K562 (cell line): Measurements from ENCODE around the gene CTNNA3. TPM values are rescaled to one million over a fixed set of nuclear protein-coding genes. Genes with fewer than 3 reads are reported as not detected.

ENCODE experiments used
- ATAC-seq: fragments of 200-7000 bp; cut with Tn5 transposase; 3 replicates; pipeline ENCODE4 v1.9.1; 2020; ENCODE audit warnings: moderate library complexity
- BruUV-seq: library from RNA; stranded (reverse); fragments of 400-500 nt; replicated peaks from 2 replicates; lab custom pipeline; 2021; lab: Mats Ljungman, UMichigan
- CTCF ChIA-PET: fragments of 300-600 bp; formaldehyde crosslinking; extraction: SDS; loops from one replicate; lab custom pipeline; 2021; ENCODE audit warnings: low intra/inter-chr PET ratio; lab: Yijun Ruan, JAX
- POLR2A ChIA-PET: fragments of 300-600, 350-650 bp; sonication (Branson Sonifier 250); formaldehyde crosslinking; extraction: SDS; loops from one replicate; lab custom pipeline; 2021; ENCODE audit warnings: antibody characterized with exemption, inconsistent platforms; lab: Yijun Ruan, JAX
- DNase-seq, 4 experiments: peaks; one replicate each; pipeline versions ENCODE4 v3.0.0 to v3.0.0-alpha.2; 2011 to 2018; ENCODE audit warnings: low spot score in 3 of 4, mixed read lengths in 3 of 4; ENCODE audit errors: extremely low read depth in 1 of 4
- FAIRE-seq: peaks from 2 replicates; lab custom pipeline; 2011; peaks lifted over from hg19 to GRCh38; lab: Jason Lieb, UNC
- H2AFZ ChIP-seq: 2 replicates; pipeline ENCODE4 v1.6.0; 2011; ENCODE audit warnings: low read depth, low read length, control low read depth, inconsistent platforms
- H3K27ac ChIP-seq: fragments of 200-600 bp; 3 replicates; pipeline ENCODE4 v1.8.0; 2011; ENCODE audit warnings: low read depth, mild to moderate bottlenecking, control low read depth, inconsistent platforms, low read length, moderate library complexity, mixed read lengths; ENCODE audit errors: extremely low read depth
- H3K27me3 ChIP-seq, 2 experiments: fragments of 300-600 bp in 1 of 2; 2 replicates in 1 of 2; 3 replicates in 1 of 2; pipeline versions ENCODE4 v1.6.0 to v1.8.0; 2011; ENCODE audit warnings: inconsistent platforms in 2 of 2, low read length in 2 of 2, mild to moderate bottlenecking in 1 of 2, mixed read lengths in 1 of 2, moderate library complexity in 1 of 2; ENCODE audit not compliant: control insufficient read depth in 2 of 2, insufficient read depth in 2 of 2
- H3K36me3 ChIP-seq: fragments of 300-600 bp; 3 replicates; pipeline ENCODE4 v1.8.0; 2011; ENCODE audit warnings: mild to moderate bottlenecking, low read length, inconsistent platforms; ENCODE audit not compliant: control insufficient read depth, insufficient read depth
- H3K4me1 ChIP-seq, 2 experiments: fragments of 200-600 bp in 1 of 2; replicated peaks in 1 of 2; 2 replicates in 1 of 2; 3 replicates in 1 of 2; pipeline versions ENCODE4 v1.5.1 to v1.8.0; 2011; ENCODE audit warnings: inconsistent platforms in 2 of 2, low read length in 2 of 2, mild to moderate bottlenecking in 1 of 2, mixed read lengths in 1 of 2, moderate library complexity in 1 of 2; ENCODE audit not compliant: control insufficient read depth in 2 of 2, insufficient read depth in 2 of 2
- H3K4me2 ChIP-seq: 2 replicates; pipeline ENCODE4 v1.6.1; 2011; ENCODE audit warnings: low read length, control low read depth, inconsistent platforms, mixed read lengths; ENCODE audit not compliant: insufficient read depth
- H3K4me3 ChIP-seq: fragments of 200-600 bp; sonication (generic), shearing (Covaris generic); 2 replicates; pipeline ENCODE4 v1.5.1; 2016; ENCODE audit warnings: control low read depth, inconsistent platforms
- H3K79me2 ChIP-seq: fragments of 200-600 bp; 3 replicates; pipeline ENCODE4 v1.8.0; 2011; ENCODE audit warnings: low read length, inconsistent platforms; ENCODE audit not compliant: control insufficient read depth, insufficient read depth
- H3K9ac ChIP-seq, 2 experiments: 2 replicates each; pipeline versions ENCODE4 v1.6.0 to v1.6.1; 2011; ENCODE audit warnings: low read depth in 2 of 2, low read length in 2 of 2, control low read depth in 1 of 2, inconsistent platforms in 1 of 2, mild to moderate bottlenecking in 1 of 2, mixed read lengths in 1 of 2; ENCODE audit not compliant: insufficient read depth in 1 of 2
- H3K9me1 ChIP-seq: one replicate; pipeline ENCODE4 v1.6.0; 2011; ENCODE audit warnings: inconsistent platforms, mild to moderate bottlenecking, low read length, moderate library complexity; ENCODE audit not compliant: control insufficient read depth, insufficient read depth
- H3K9me3 ChIP-seq: replicated peaks from 2 replicates; pipeline ENCODE4 v1.5.1; 2011; ENCODE audit warnings: low read depth, low read length, inconsistent platforms; ENCODE audit not compliant: control insufficient read depth, insufficient read depth
- H4K20me1 ChIP-seq: replicated peaks from 2 replicates; pipeline ENCODE4 v1.6.1; 2011; ENCODE audit warnings: low read length, inconsistent platforms, mixed read lengths; ENCODE audit not compliant: control insufficient read depth, insufficient read depth
- ASH1L ChIP-seq: fragments of 450-650 bp; IDR thresholded peaks from 2 replicates; pipeline ENCODE4 v1.6.1; 2018; ENCODE audit warnings: borderline replicate concordance, mild to moderate bottlenecking, low read depth; ENCODE audit not compliant: partially characterized antibody
- C11orf30 ChIP-seq: fragments of 450-650 bp; IDR thresholded peaks from 2 replicates; pipeline ENCODE4 v1.6.1; 2016; ENCODE audit warnings: low read depth, mild to moderate bottlenecking
- CC2D1A ChIP-seq: fragments of 450-650 bp; IDR thresholded peaks from 2 replicates; pipeline ENCODE4 v1.6.1; 2017; ENCODE audit warnings: mild to moderate bottlenecking
- ELF4 ChIP-seq: fragments of 450-650 bp; formaldehyde crosslinking; IDR thresholded peaks from 2 replicates; pipeline ENCODE4 v1.4.0; 2022; ENCODE audit warnings: missing genetic modification characterization
- FOXO4 ChIP-seq: fragments of 450-650 bp; formaldehyde crosslinking; IDR thresholded peaks from 2 replicates; pipeline ENCODE4 v1.4.0; 2020; ENCODE audit warnings: mild to moderate bottlenecking, moderate library complexity
- HNRNPUL1 ChIP-seq: fragments of 200-400 bp; formaldehyde crosslinking; IDR thresholded peaks from 2 replicates; pipeline ENCODE4 v1.6.1; 2017; ENCODE audit warnings: low read length
- NR1H2 ChIP-seq: sonication (generic); formaldehyde crosslinking; IDR thresholded peaks from 2 replicates; pipeline ENCODE4 v1.4.0; 2020; ENCODE audit warnings: mild to moderate bottlenecking, missing genetic modification reagents
- NR2C1 ChIP-seq, 2 experiments: fragments of 450-650 bp; IDR thresholded peaks; 2 replicates each; pipeline ENCODE4 v1.6.1; 2017; ENCODE audit warnings: mild to moderate bottlenecking in 2 of 2, antibody characterized with exemption in 1 of 2, inconsistent platforms in 1 of 2, missing compliant biosample characterization in 1 of 2, missing genetic modification characterization in 1 of 2
- PRMT5 ChIP-seq: sonication (generic); formaldehyde crosslinking; IDR thresholded peaks from 2 replicates; pipeline ENCODE4 v1.5.0; 2020; ENCODE audit warnings: missing genetic modification reagents
- RNF219 ChIP-seq: fragments of 250-450 bp; sonication (Bioruptor Pico); IDR thresholded peaks from 2 replicates; pipeline ENCODE4 v1.5.0; 2022; ENCODE audit warnings: mild to moderate bottlenecking
- SPI1 ChIP-seq: IDR thresholded peaks from 2 replicates; pipeline ENCODE4 v1.6.1; 2011; ENCODE audit warnings: low read depth, low read length, control low read depth, borderline replicate concordance
- SREBF1 ChIP-seq: fragments of 150-350 bp; IDR thresholded peaks from 2 replicates; pipeline ENCODE4 v1.6.1; 2014; ENCODE audit warnings: antibody characterized with exemption, low read depth, low read length, borderline replicate concordance
- THAP12 ChIP-seq: fragments of 250-450 bp; sonication (Bioruptor Pico); IDR thresholded peaks from 2 replicates; pipeline ENCODE4 v1.9.0; 2021; ENCODE audit warnings: mild to moderate bottlenecking, inconsistent platforms
- XRCC5 ChIP-seq: fragments of 200-400 bp; formaldehyde crosslinking; IDR thresholded peaks from 2 replicates; pipeline ENCODE4 v1.6.1; 2017; ENCODE audit warnings: low read depth, mild to moderate bottlenecking, low read length
- ZNF146 ChIP-seq: IDR thresholded peaks from one replicate; pipeline ENCODE4 v1.6.1; 2018; ENCODE audit warnings: missing compliant biosample characterization; ENCODE audit not compliant: unreplicated experiment
- ZNF24 ChIP-seq: fragments of 450-650 bp; IDR thresholded peaks from 2 replicates; pipeline ENCODE4 v1.6.1; 2016
- ZNF551 ChIP-seq: fragments of 250-450 bp; sonication (Bioruptor Pico); IDR thresholded peaks from 2 replicates; pipeline ENCODE4 v1.5.0; 2021; ENCODE audit warnings: mild to moderate bottlenecking, moderate library complexity
- ZNF695 ChIP-seq: fragments of 450-650 bp; formaldehyde crosslinking; IDR thresholded peaks from 2 replicates; pipeline ENCODE4 v1.4.0; 2020; ENCODE audit warnings: mild to moderate bottlenecking, moderate library complexity
- WGBS: fragments of 100-300 bp; shearing (Covaris generic); methylation state at CpG from one replicate; pipeline ENCODE4 v1.1.6; 2016; ENCODE audit warnings: low coverage, mixed read lengths; ENCODE audit not compliant: insufficient coverage; ENCODE audit errors: missing lambda C conversion rate; 5-methylcytosine and 5-hydroxymethylcytosine counted together
- in situ Hi-C: fragments of 300-500 bp; cut with MboI; formaldehyde crosslinking; loops from 4 replicates; pipeline ENCODE4 v1.15.0; 2018; ENCODE audit warnings: inconsistent platforms, mixed read lengths
- intact Hi-C: fragments of 100-400 bp; cut with micrococcal nuclease; formaldehyde crosslinking; loops from 2 replicates; pipeline ENCODE4 v1.14.2; 2022
- polyA plus RNA-seq, 8 experiments: library from polyadenylated mRNA; depleted of rRNA in 4 of 8; stranded (reverse) in 5 of 8; unstranded in 3 of 8; fragments of >200 nt; fragmentation: Nextera tagmentation in 2 of 8; fragmentation: Illumina TruSeq in 1 of 8; extraction: Ambion mirVana in 2 of 8; extraction: Trizol in 1 of 8; gene quantifications; 2 replicates each; pipeline versions ENCODE4 v1.2.1 to v1.2.3, GENCODE V29; 2011 to 2014; ENCODE audit warnings: inconsistent platforms in 1 of 8, missing spikeins in 1 of 8
- total RNA-seq, 7 experiments: library from RNA; depleted of rRNA in 6 of 7; stranded (reverse); fragments of >200 nt in 6 of 7; fragmentation: Illumina TruSeq in 2 of 7; extraction: Trizol in 2 of 7; gene quantifications; 2 replicates each; pipeline versions ENCODE4 v1.2.1 to v1.2.3, GENCODE V29; 2011 to 2021; ENCODE audit warnings: low replicate concordance in 1 of 7

Gene CTNNA3
- total and polyA plus RNA-seq, 9 of the 15 experiments (the other 6 are each of a cell fraction or from before 2014, with no cell fraction given): 0.04 TPM; not detected in 8

GRCh38 chr10:65892284-65892683 lies 1803.7 kb downstream of the CTNNA3 start:
- H3K27ac ChIP-seq: no peak overlapping the region
- BruUV-seq: no TSS peak
- in situ Hi-C loops: no loop called here
- no peaks in the 10 kb centered on the region for H3K4me1 ChIP-seq
- DNase-seq (no peak), ATAC-seq (no peak), FAIRE-seq (no peak)
- no peak overlapping the region for H3K4me2 ChIP-seq
- H3K9me3 ChIP-seq: peaks cover 2% of the 10 kb centered on the region; the same call in 1 of the 2 replicates
- H4K20me1 ChIP-seq: no peaks in the 10 kb centered on the region
- CTCF ChIA-PET: no interaction called here
- no peak overlapping the region for H3K9ac ChIP-seq
- H2AFZ ChIP-seq: no peak overlapping the region
- no peaks in the 10 kb centered on the region for H3K9me1 ChIP-seq
- POLR2A ChIA-PET: no interaction called here
- WGBS: 4% methylated on average over 3 of the region's 3 CpGs
- H3K36me3 ChIP-seq: no peaks in the 10 kb centered on the region
- no peak for TF ChIP-seq SREBF1
- TF ChIP-seq ZNF146 (CRISPR knock-in tag): no peak
- TF ChIP-seq HNRNPUL1: no peak
- TF ChIP-seq FOXO4: no peak
- no peak for TF ChIP-seq THAP12 (CRISPR knock-in tag)
- TF ChIP-seq ELF4 (CRISPR knock-in tag): no peak
- TF ChIP-seq ASH1L: no peak
- no peak for TF ChIP-seq ZNF695 (CRISPR knock-in tag)
- TF ChIP-seq C11orf30: no peak
- no peak for TF ChIP-seq NR1H2 (CRISPR knock-in tag)
- no peak for TF ChIP-seq PRMT5
- TF ChIP-seq CC2D1A: no peak
- no peak for TF ChIP-seq XRCC5
- no peak for TF ChIP-seq RNF219 (CRISPR knock-in tag)
- TF ChIP-seq ZNF551 (CRISPR knock-in tag): no peak
- TF ChIP-seq ZNF24: no peak
- no peak for TF ChIP-seq NR2C1 (IDR thresholded peaks at IDR 0.05)
- no peak for TF ChIP-seq NR2C1 (tag; IDR thresholded peaks at IDR 0.05)
- TF ChIP-seq SPI1: no peak
- no peaks in the 10 kb centered on the region for H3K79me2 ChIP-seq
- intact Hi-C loops: no loop called here
- H3K27me3 ChIP-seq: no peaks in the 10 kb centered on the region
- H3K4me3 ChIP-seq: no peak overlapping the region
